H1 (cell line): ENCODE measurements around the gene AGFG1.

Source experiments
- ATF3 ChIP-seq: IDR thresholded peaks from 2 replicates; pipeline ENCODE4 v1.6.1; 2011; ENCODE audit warnings: low read depth, mild to moderate bottlenecking, low read length; ENCODE audit not compliant: insufficient read depth
- CREB1 ChIP-seq: IDR thresholded peaks from 2 replicates; pipeline ENCODE4 v1.6.1; 2012; ENCODE audit warnings: inconsistent platforms
- CTCF ChIP-seq, 3 experiments: IDR thresholded peaks; 1 replicate in 2 of 3; 2 replicates in 1 of 3; pipeline versions ENCODE4 v1.5.1 to v1.6.1; 2011; ENCODE audit warnings: low read length in 3 of 3, mild to moderate bottlenecking in 3 of 3, inconsistent platforms in 2 of 3, low read depth in 1 of 3, moderate library complexity in 1 of 3; ENCODE audit not compliant: insufficient read depth in 1 of 3; ENCODE audit errors: control extremely low read depth in 1 of 3
- EP300 ChIP-seq, 2 experiments: IDR thresholded peaks; 1 replicate in 1 of 2; 2 replicates in 1 of 2; pipeline ENCODE4 v1.6.1; 2011 to 2012; ENCODE audit warnings: low read depth in 2 of 2, low read length in 2 of 2, mild to moderate bottlenecking in 2 of 2, borderline replicate concordance in 1 of 2, inconsistent platforms in 1 of 2, moderate library complexity in 1 of 2
- JUN ChIP-seq: IDR thresholded peaks from 2 replicates; pipeline ENCODE4 v1.6.1; 2011; ENCODE audit warnings: low read depth, mild to moderate bottlenecking, improper control_type of control experiment, low read length
- MAX ChIP-seq: IDR thresholded peaks from 2 replicates; pipeline ENCODE4 v1.6.1; 2012; ENCODE audit warnings: inconsistent platforms
- POLR2A ChIP-seq, 2 experiments: IDR thresholded peaks; 1 replicate in 1 of 2; 2 replicates in 1 of 2; pipeline ENCODE4 v1.6.1; 2011; ENCODE audit warnings: low read depth in 2 of 2, low read length in 2 of 2, mild to moderate bottlenecking in 2 of 2; ENCODE audit errors: control extremely low read depth in 1 of 2
- SP1 ChIP-seq: IDR thresholded peaks from 2 replicates; pipeline ENCODE4 v1.6.1; 2011; ENCODE audit warnings: low read depth, low read length
- TAF7 ChIP-seq: optimal IDR thresholded peaks from 2 replicates; pipeline ENCODE3; 2011; ENCODE audit warnings: low read depth, mild to moderate bottlenecking, inconsistent platforms, low read length, moderate library complexity, borderline replicate concordance
- USF2 ChIP-seq: IDR thresholded peaks from 2 replicates; pipeline ENCODE4 v1.6.1; 2011; ENCODE audit warnings: low read length, improper control_type of control experiment
- YY1 ChIP-seq: IDR thresholded peaks from 2 replicates; pipeline ENCODE4 v1.6.1; 2011; ENCODE audit warnings: low read depth, mild to moderate bottlenecking, low read length

GRCh38 chr2:227582369-227582768 lies 110.4 kb downstream of the AGFG1 start:
- TF ChIP-seq EP300 (IDR thresholded peaks at IDR 0.05; ENCODE audit: borderline replicate concordance in 1 of 2, low read depth in 2 of 2, low read length in 2 of 2) = no peak
- TF ChIP-seq CREB1 = no peak
- TF ChIP-seq CTCF (IDR thresholded peaks at IDR 0.05; ENCODE audit: control extremely low read depth in 1 of 3, insufficient read depth in 1 of 3, low read depth in 1 of 3, low read length in 3 of 3) = no peak
- no peak for TF ChIP-seq MAX
- no peak for TF ChIP-seq POLR2A (IDR thresholded peaks at IDR 0.05; ENCODE audit: control extremely low read depth in 1 of 2, low read depth in 2 of 2, low read length in 2 of 2)
- no peak for TF ChIP-seq TAF7
- no peak for TF ChIP-seq ATF3
- no peak for TF ChIP-seq SP1
- TF ChIP-seq YY1 = no peak
- no peak for TF ChIP-seq JUN
- TF ChIP-seq USF2 = no peak
